ENCODE measurements around the gene PIK3C2A. TPM values are rescaled to one million over a fixed set of nuclear protein-coding genes. Genes with fewer than 3 reads are reported as not detected.

PIK3C2A gene, protein sequence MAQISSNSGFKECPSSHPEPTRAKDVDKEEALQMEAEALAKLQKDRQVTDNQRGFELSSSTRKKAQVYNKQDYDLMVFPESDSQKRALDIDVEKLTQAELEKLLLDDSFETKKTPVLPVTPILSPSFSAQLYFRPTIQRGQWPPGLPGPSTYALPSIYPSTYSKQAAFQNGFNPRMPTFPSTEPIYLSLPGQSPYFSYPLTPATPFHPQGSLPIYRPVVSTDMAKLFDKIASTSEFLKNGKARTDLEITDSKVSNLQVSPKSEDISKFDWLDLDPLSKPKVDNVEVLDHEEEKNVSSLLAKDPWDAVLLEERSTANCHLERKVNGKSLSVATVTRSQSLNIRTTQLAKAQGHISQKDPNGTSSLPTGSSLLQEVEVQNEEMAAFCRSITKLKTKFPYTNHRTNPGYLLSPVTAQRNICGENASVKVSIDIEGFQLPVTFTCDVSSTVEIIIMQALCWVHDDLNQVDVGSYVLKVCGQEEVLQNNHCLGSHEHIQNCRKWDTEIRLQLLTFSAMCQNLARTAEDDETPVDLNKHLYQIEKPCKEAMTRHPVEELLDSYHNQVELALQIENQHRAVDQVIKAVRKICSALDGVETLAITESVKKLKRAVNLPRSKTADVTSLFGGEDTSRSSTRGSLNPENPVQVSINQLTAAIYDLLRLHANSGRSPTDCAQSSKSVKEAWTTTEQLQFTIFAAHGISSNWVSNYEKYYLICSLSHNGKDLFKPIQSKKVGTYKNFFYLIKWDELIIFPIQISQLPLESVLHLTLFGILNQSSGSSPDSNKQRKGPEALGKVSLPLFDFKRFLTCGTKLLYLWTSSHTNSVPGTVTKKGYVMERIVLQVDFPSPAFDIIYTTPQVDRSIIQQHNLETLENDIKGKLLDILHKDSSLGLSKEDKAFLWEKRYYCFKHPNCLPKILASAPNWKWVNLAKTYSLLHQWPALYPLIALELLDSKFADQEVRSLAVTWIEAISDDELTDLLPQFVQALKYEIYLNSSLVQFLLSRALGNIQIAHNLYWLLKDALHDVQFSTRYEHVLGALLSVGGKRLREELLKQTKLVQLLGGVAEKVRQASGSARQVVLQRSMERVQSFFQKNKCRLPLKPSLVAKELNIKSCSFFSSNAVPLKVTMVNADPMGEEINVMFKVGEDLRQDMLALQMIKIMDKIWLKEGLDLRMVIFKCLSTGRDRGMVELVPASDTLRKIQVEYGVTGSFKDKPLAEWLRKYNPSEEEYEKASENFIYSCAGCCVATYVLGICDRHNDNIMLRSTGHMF (N-terminal part only)
- 35.0 and 40.3 TPM in 2 replicates for total RNA-seq

DNA sequence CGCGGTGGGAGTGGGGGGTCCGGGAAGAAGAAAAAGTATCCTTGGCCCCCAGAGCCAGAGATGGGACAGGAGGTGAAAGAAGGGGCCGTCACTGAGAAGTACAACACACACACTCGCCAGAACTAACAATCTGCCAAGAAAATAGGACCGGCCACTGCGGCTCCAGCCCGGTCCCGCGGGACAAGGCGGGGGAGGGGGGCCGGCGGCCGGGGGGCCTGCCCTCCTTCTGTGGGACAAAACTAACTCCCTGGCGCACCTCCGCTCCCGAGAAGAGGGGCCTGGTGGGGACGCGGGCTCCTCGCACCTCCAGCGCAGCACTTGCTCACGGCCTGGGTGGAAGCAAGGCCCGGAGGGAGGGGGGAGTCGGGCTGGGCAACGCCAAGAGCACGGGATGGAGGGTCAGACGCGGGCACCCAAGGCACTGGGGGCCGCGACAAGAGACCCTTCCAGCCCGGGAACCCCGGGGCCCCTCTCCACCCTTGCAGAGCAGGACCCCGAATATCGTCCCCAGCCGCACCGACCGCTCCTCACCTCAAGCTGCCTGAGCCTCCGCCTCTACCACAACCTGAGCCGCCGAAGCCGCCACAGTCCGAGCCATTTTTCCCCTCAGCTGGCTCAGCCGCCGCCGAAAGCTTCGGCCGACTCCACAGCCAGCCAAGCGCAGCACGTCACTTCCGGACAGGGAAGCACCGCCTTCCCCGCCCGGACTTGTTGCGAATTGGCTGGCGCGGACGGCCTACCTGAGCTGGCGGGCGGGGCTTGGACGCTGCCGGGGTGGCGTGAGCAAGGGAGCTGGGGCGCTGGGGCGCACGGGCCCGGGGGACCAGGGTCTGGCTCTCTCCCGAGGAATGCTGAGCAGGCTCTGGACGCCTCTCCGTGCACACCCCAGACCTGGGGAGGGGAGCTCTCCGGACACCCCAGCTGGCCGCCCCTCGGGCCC is at the start of gene PIK3C2A:
Gene PIK3C2A (minus strand): TSS at position 670 of the 940 bp plus-strand sequence. CDS start 38,245 bp downstream, outside the sequence.
- no peak for FAIRE-seq
- peak within 1 kb of the TSS; percentile 91 for H3K4me3 ChIP-seq (ENCODE audit: low read depth, low read length)
- H3K27me3 ChIP-seq (ENCODE audit: control insufficient read depth, insufficient read depth, low read length), result no peaks in the 10 kb centered on the region
- peak; percentile 86 for DNase-seq (ENCODE audit: low read depth)
- no peaks in the 10 kb centered on the region for H3K36me3 ChIP-seq (ENCODE audit: control insufficient read depth, insufficient read depth, low read length)
- TF ChIP-seq, protein P1, sequence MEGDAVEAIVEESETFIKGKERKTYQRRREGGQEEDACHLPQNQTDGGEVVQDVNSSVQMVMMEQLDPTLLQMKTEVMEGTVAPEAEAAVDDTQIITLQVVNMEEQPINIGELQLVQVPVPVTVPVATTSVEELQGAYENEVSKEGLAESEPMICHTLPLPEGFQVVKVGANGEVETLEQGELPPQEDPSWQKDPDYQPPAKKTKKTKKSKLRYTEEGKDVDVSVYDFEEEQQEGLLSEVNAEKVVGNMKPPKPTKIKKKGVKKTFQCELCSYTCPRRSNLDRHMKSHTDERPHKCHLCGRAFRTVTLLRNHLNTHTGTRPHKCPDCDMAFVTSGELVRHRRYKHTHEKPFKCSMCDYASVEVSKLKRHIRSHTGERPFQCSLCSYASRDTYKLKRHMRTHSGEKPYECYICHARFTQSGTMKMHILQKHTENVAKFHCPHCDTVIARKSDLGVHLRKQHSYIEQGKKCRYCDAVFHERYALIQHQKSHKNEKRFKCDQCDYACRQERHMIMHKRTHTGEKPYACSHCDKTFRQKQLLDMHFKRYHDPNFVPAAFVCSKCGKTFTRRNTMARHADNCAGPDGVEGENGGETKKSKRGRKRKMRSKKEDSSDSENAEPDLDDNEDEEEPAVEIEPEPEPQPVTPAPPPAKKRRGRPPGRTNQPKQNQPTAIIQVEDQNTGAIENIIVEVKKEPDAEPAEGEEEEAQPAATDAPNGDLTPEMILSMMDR (IDR thresholded peaks at IDR 0.05; ENCODE audit: insufficient read depth, low read length, severe bottlenecking), result no peak

DNA sequence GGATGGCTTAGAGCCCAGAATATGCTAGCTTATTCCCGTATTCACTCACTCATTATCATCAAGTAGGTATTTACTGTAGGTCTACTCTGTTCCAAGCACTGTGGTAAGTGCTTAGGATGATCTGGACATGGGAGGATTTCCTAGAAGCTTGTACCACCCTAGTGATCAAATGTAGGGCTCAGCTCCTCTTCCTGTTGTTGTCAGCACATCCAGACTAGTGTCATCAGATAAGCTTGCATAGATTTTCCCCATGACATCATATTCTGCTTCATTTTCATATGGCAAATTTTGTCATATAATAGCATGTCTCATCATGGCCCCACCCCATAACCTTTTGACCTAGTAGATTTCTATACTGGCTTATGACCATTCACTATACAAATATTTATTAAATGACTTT is 49.4 kb upstream of the PIK3C2A start:
- no peak overlapping the region for H3K4me3 ChIP-seq (ENCODE audit: low read depth, low read length)
- DNase-seq (ENCODE audit: low read depth) (peak; percentile 70), FAIRE-seq (no peak)
- no peaks in the 10 kb centered on the region for H3K27me3 ChIP-seq (ENCODE audit: control insufficient read depth, insufficient read depth, low read length)
- no peaks in the 10 kb centered on the region for H3K36me3 ChIP-seq (ENCODE audit: control insufficient read depth, insufficient read depth, low read length)
- TF ChIP-seq, protein P1 (IDR thresholded peaks at IDR 0.05; ENCODE audit: insufficient read depth, low read length, severe bottlenecking), result no peak

DNA sequence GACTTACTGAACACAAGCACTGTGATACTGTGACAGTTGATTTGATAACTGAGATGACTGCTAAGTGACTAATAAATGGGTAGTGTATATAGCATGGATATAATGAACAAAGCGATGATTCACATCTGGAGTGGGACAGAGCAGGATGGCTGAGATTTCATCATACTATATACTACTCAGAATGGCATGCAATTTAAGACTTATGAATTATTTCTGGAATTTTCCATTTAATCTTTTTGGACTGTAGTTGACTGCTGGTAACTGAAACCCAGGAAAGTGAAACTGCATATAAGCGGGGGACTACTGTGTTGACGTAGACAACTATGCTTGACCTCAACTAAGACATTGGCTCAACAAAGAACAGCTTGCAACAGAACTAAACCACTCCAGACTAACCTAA is 48.7 kb upstream of the PIK3C2A start:
- no peaks in the 10 kb centered on the region for H3K27me3 ChIP-seq (ENCODE audit: control insufficient read depth, insufficient read depth, low read length)
- DNase-seq (ENCODE audit: low read depth), result peak; percentile 97
- TF ChIP-seq, protein P1 (IDR thresholded peaks at IDR 0.05; ENCODE audit: insufficient read depth, low read length, severe bottlenecking), result no peak
- no peak for FAIRE-seq
- H3K36me3 ChIP-seq (ENCODE audit: control insufficient read depth, insufficient read depth, low read length), result no peaks in the 10 kb centered on the region
- no peak overlapping the region for H3K4me3 ChIP-seq (ENCODE audit: low read depth, low read length)

- FAIRE-seq, result no peak
- H3K27me3 ChIP-seq (ENCODE audit: control insufficient read depth, insufficient read depth, low read length), result no peaks in the 10 kb centered on the region
- DNase-seq (ENCODE audit: low read depth), result no peak
- H3K4me3 ChIP-seq (ENCODE audit: low read depth, low read length), result no peak overlapping the region
- TF ChIP-seq, protein P1 (IDR thresholded peaks at IDR 0.05; ENCODE audit: insufficient read depth, low read length, severe bottlenecking), result no peak
- no peaks in the 10 kb centered on the region for H3K36me3 ChIP-seq (ENCODE audit: control insufficient read depth, insufficient read depth, low read length)
Measured at GRCh38 chr11:17252704-17253103, 44.9 kb upstream of the PIK3C2A start.

All from bronchial epithelial cell (primary cell).